Effector memory CD8-positive, alpha-beta T cell (primary cell): ENCODE measurements around the gene GLIS1.

Experiments
- ATAC-seq: fragments of 150-1000 bp; cut with Tn5 transposase; replicated peaks from 2 replicates; pipeline ENCODE4 v1.10.0; 2021; ENCODE audit warnings: mild to moderate bottlenecking, moderate library complexity
- DNase-seq, 3 experiments: peaks; one replicate each; pipeline ENCODE4 v3.0.0; 2021
- H3K27ac Mint-ChIP-seq, 2 donors: one replicate each; pipeline ENCODE4 v1.8.0; 2022; ENCODE audit warnings: mild to moderate bottlenecking in 2 of 2, mixed read lengths in 2 of 2, moderate library complexity in 2 of 2
- H3K27me3 Mint-ChIP-seq, 2 donors: one replicate each; pipeline ENCODE4 v1.8.0; 2022; ENCODE audit warnings: mixed read lengths in 2 of 2
- H3K36me3 Mint-ChIP-seq: one replicate; pipeline ENCODE4 v1.8.0; 2022; ENCODE audit warnings: mild to moderate bottlenecking, moderate library complexity, mixed read lengths; ENCODE audit not compliant: insufficient read depth
- H3K4me1 Mint-ChIP-seq, 2 donors: one replicate each; pipeline ENCODE4 v1.8.0; 2022; ENCODE audit warnings: low read depth in 2 of 2, mixed read lengths in 2 of 2
- H3K4me3 Mint-ChIP-seq, 2 donors: one replicate each; pipeline ENCODE4 v1.8.0; 2022; ENCODE audit warnings: mild to moderate bottlenecking in 2 of 2, mixed read lengths in 2 of 2, moderate library complexity in 2 of 2
- H3K9me3 Mint-ChIP-seq, 2 donors: one replicate each; pipeline ENCODE4 v1.8.0; 2022; ENCODE audit warnings: mixed read lengths in 2 of 2

Gene GLIS1

DNA sequence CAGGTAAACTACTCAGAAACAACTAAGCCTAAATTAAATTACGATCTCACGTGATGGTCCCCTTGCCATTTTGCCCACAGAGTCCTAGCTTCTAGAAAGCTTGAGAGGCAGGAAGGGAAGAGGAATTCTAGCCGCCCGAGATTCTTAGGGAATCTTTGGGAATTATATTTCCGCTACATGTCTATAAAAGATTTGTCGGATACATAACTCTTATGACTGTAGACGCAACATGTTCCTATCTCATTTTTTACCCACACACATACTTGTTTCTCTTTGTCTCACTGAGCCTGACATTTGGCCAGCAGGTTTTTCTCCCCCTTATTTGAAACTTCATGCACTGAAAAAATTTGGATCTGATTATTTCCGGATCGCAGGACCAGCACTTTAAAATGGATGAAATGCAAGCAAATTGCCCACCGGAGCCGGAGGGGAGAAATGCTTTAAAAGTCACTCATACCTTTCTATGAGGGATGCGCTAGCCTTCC lies 5.5 kb downstream of the GLIS1 start:
- Mint-ChIP-seq H3K9me3 (no peaks in the 10 kb centered on the region), H3K36me3 (no peaks in the 10 kb centered on the region), H3K27me3 (peaks cover 34 to 69% of the 10 kb centered on the region in 2 donors), H3K27ac (no peak overlapping the region), H3K4me3 (no peak overlapping the region), H3K4me1 (no peaks in the 10 kb centered on the region)
- DNase-seq (no peak), ATAC-seq (no peak)

DNA sequence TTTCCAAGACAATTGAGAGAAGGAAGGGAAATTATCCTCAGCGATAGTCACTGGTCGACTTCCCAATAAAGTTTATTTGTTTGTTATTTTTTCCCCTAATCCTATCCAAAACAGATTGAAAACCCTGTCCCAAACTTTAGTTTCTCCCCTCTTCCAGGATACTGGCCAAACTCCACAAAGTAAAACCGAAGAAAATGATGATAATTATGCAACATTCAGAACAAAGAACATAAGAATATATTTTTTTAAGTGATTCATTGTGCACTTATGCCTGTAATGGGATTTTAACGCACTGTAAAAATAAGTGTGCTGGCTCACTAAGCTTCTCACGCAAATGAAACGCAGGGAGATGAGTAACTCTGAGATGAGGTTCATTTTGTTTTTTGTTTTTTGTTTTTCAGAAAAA lies 6.0 kb downstream of the GLIS1 start:
- Mint-ChIP-seq H3K4me1 (no peaks in the 10 kb centered on the region), H3K36me3 (no peaks in the 10 kb centered on the region), H3K27me3 (peaks cover 34 to 69% of the 10 kb centered on the region in 2 donors), H3K9me3 (no peaks in the 10 kb centered on the region), H3K4me3 (no peak overlapping the region), H3K27ac (no peak overlapping the region)
- ATAC-seq = no peak
- DNase-seq = no peak

DNA sequence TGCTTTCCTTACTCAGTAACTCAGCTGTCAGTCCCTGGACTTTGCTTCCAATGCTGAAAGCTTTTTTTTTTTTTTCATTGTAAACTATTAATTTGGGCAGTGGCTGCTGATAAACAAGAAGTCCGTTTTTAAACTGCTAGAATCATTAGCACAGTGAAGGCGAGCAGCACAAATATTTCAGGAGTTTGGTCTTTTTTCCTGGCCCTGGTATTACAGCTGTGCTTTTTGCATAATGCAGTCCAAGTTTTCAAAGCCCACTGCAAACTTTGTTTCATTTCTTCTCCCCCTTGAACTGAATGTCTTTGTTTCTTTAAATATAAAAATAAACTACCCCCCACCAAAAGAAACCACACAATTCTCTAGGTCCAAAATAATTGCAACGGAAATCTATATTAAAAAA lies 6.6 kb downstream of the GLIS1 start:
- DNase-seq (no peak), ATAC-seq (no peak)
- H3K4me3 Mint-ChIP-seq = no peak overlapping the region
- H3K27ac Mint-ChIP-seq = no peak overlapping the region
- H3K4me1 Mint-ChIP-seq = no peaks in the 10 kb centered on the region
- H3K9me3 Mint-ChIP-seq = no peaks in the 10 kb centered on the region
- peaks cover 34 to 68% of the 10 kb centered on the region in 2 donors for H3K27me3 Mint-ChIP-seq
- no peaks in the 10 kb centered on the region for H3K36me3 Mint-ChIP-seq

DNA sequence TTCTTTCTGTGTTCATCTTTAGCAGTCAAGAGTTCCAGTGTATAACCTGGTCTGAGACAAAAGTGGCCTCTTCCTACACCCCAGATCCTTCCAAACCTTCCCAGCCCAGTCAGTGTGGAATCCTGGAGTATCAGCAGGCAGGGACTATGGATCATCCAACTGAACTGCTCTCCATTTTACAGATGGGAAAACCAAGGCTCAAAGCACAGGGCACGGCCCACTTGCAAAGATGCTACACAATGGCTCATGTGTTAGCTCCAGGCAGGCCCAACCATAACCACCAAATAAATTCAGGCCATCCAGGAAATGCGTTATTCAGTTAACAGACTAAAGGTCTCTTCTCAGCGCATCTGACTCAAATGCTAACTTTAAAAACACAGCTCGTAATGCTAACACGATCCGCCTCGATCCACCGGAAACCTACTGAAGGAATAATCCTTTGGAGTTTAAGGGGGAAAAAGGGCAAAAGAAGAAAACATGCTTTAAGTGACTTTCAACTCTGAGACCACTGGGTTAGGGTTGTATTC lies 7.1 kb downstream of the GLIS1 start:
- Mint-ChIP-seq H3K4me3 (no peak overlapping the region), H3K36me3 (no peaks in the 10 kb centered on the region), H3K9me3 (no peaks in the 10 kb centered on the region), H3K4me1 (no peaks in the 10 kb centered on the region), H3K27ac (no peak overlapping the region), H3K27me3 (peaks cover 34 to 62% of the 10 kb centered on the region in 2 donors)
- DNase-seq (no peak), ATAC-seq (no peak)

DNA sequence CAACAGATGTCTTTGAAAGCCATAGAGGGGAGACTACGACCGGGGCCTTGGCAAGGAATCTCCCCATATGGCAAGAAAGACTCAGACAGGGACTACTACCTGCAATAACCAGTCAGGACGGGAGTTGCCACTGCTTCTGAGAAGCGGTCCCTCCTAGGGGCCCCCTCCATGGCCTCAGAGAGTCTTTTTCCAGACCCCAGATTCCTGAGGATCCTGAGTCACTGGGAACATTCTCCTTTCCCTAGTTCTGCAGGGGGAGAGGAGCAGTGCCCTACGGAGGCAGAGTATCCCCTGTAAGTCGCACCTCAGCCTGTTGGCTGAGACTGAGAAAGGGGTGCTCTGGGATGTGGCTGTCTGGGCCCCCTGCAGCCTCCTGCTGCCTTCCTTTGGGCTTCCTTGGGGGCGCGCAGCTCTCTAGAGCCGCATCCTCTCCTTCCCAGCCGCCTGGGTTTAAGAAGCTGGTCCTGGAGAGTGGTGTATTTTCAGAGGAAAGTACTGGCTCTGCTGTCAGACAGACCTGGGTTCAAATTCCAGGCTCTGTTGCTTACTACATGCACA lies 7.8 kb downstream of the GLIS1 start:
- Mint-ChIP-seq H3K9me3 (no peaks in the 10 kb centered on the region), H3K4me1 (no peaks in the 10 kb centered on the region), H3K27me3 (peaks cover 27 to 55% of the 10 kb centered on the region in 2 donors), H3K27ac (no peak overlapping the region), H3K36me3 (no peaks in the 10 kb centered on the region), H3K4me3 (no peak overlapping the region)
- DNase-seq = no peak
- no peak for ATAC-seq

DNA sequence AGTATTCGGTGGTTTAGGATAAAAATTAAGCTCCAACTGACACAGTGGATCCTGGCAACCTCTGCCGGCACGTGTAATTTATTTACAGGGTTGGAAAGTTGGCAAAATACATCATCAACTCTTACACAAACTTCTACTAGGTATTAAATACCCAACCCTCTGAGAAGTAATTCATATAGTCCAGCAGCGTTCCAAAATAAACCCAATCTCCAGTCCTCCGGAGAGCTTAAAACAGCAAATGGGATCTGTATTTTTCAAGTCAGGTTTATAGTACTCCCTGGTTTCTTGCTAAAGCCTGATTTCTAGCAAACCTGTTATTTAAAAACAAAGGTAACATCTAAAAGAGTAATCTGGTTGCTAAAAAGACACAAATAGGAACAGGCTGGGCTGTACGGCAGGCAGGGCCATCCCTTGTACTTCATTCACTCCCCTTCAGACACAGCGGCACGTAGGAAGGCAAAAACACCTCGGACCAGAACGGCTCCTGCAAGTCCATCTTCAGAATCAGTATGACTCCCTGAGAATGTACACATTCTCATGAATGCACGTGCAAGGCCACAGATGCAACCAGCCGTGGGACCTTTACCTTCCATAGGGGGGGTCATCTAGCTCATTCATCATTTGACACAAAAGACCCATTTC lies 8.6 kb downstream of the GLIS1 start:
- Mint-ChIP-seq H3K36me3 (no peaks in the 10 kb centered on the region), H3K27me3 (peaks cover 20 to 47% of the 10 kb centered on the region in 2 donors), H3K27ac (no peak overlapping the region)

DNA sequence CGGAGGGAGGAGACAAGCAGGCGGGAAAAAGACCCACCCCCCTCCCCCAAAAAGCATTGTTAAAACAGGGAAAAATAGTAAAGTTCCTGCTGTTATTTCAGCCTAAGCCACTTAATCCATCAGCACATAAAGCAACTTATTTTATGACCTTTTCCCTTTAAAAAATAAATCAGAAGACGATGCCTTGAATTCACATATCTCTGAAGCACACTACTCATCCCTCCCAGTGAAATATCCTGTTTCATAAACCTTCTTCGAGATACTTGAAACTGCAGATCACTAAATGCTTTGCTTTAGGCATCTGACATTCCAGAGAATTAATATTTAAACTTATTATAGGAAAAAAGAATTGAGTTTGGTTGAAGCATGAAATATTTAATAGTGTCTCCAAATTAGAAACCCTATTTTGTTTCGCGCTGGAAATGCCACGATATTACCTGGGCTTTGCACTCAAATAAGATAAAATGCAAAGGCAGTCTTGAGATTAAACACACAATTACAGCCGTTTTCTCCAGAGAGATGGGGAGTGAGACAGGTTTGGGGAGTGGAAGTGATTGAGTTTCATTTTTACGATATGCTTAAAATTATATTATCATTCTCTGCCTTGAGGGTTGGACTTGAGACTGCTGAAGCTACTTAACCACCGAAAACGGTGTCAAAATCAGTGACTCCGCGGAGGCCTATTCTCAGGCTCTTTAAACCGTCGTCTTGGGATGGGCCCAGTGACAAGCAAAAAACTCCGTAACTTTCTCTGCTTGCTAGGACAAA lies 9.3 kb downstream of the GLIS1 start:
- no peak for ATAC-seq
- Mint-ChIP-seq H3K27ac (no peak overlapping the region), H3K27me3 (peaks cover 13 to 40% of the 10 kb centered on the region in 2 donors), H3K4me3 (no peak overlapping the region), H3K9me3 (no peaks in the 10 kb centered on the region), H3K4me1 (no peaks in the 10 kb centered on the region), H3K36me3 (no peaks in the 10 kb centered on the region)
- no peak for DNase-seq

More for the DNA sequence above, 8.6 kb downstream of the GLIS1 start:
- DNase-seq = no peak
- no peak overlapping the region for H3K4me3 Mint-ChIP-seq
- ATAC-seq = no peak
- H3K4me1 Mint-ChIP-seq = no peaks in the 10 kb centered on the region
- H3K9me3 Mint-ChIP-seq = no peaks in the 10 kb centered on the region

DNA sequence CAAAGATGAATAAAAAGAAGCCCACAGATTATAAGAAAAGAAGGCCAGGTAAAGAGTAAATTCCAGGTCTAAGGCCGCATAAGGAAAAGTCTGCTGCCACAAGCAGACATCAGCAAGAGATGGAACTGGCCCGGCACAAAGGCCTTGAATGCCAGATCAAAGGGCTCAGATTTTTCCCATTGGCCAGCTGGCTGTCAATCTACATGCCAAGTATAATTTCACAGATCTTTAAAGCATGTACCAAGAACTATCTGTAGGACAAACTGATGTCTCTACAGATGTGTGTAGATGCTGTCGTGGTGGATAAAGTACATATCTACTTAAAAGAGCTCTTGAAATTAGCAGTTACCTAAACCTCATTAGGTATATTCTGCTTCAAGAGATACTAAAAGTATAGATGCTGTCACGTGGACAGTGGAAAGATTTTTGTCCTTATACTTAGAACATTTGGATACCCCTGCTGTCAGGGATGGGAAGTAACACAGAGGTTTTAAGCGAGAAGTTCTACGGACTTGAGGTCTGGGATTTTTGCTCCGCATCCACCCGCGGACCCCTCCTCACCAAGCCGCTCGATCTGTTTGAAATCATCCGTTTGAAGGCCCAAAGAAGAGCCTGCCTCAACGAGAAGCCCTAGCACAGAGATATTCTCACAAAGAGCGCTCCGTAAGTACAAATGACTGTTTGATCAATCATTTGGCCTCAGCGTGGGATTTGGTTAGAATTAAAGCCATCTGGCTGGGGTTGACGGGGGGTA lies 10.1 kb downstream of the GLIS1 start:
- H3K9me3 Mint-ChIP-seq = no peaks in the 10 kb centered on the region
- ATAC-seq (no peak), DNase-seq (no peak)
- peaks cover 6 to 33% of the 10 kb centered on the region in 2 donors for H3K27me3 Mint-ChIP-seq
- H3K27ac Mint-ChIP-seq = no peak overlapping the region
- H3K4me3 Mint-ChIP-seq = no peak overlapping the region
- no peaks in the 10 kb centered on the region for H3K4me1 Mint-ChIP-seq
- H3K36me3 Mint-ChIP-seq = no peaks in the 10 kb centered on the region

DNA sequence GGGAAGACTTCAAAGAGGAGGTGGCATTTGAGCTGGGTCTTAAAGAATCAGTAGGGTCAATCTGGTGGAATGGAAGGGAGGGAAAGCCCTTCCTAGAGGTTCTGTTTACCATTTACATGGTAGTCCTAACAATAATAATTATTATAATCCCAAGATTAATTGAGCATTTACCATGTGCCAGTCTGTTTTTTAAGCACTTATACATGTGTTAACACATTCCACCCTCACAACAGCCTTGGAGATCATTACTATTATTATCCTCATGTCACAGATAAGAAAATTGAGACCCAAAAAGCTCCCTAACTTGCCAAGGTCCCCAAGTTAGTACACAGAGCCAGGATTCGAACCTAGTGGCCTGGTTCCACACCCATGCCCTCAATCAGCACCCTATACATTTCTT lies 10.8 kb downstream of the GLIS1 start:
- peaks cover 0 to 26% of the 10 kb centered on the region in 2 donors for H3K27me3 Mint-ChIP-seq
- H3K4me3 Mint-ChIP-seq = no peak overlapping the region
- ATAC-seq (no peak), DNase-seq (no peak)
- H3K9me3 Mint-ChIP-seq = no peaks in the 10 kb centered on the region
- H3K4me1 Mint-ChIP-seq = no peaks in the 10 kb centered on the region
- H3K36me3 Mint-ChIP-seq = no peaks in the 10 kb centered on the region
- H3K27ac Mint-ChIP-seq = no peak overlapping the region

DNA sequence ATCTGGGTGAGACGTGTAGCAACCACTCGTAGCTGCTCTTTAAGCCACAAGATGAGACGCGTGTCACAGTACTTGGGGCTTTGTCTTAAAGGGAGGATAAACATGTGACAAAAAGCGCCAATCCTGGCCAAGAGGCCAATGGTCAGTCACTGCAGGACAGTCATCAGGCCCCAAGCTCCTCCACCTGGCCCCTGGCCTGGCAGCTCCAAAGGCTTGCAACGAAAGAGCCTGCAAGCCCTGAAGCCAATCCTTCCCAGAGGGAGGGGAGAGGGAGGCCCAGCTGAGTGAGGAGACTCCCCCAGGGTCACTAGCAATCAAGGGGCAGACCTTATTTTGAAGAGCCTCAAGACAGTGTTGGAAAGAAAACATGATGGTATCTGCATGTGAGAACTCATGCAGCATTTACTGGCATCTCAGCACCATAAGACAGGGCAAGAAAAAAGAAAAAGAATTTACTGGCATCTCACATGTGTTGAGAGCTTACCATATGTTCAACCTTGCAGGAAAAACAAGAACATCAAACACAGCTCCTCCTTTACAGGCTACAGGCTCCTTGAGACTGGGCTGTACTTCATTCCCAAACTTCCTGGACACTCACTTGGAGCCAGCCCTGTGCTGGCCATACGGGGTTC lies 11.4 kb downstream of the GLIS1 start:
- Mint-ChIP-seq H3K4me3 (no peak overlapping the region), H3K4me1 (no peaks in the 10 kb centered on the region), H3K9me3 (no peaks in the 10 kb centered on the region), H3K36me3 (no peaks in the 10 kb centered on the region), H3K27ac (no peak overlapping the region), H3K27me3 (peaks cover 0 to 25% of the 10 kb centered on the region in 2 donors)
- DNase-seq (no peak), ATAC-seq (no peak)

DNA sequence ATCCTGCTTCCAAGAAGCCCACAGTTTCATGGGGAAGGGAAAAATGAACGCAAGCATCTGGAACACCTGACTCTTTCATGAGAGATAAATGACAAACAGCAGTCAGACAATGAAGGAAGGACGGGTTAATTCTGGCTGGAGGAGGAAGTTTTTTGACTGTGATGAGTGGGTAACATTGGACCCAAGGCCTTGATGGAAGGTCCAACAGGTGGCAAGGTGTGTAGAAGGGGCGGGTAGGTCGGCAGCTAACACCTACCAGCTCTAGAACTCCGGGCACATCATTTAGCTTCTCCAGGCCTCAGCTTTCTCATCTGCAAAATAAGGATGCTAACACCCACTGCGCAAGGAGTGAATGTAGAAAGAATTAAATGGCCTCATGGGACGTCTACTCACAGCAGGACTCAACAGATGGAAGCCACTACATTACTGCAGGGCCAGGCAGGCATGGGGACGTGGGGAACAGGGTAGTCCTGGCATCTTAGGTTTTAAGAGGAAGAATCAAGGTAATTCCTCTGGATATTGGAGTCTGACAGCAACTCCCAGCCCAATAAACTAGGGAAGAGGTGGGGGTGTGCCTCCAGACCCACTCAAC lies 12.9 kb downstream of the GLIS1 start:
- no peaks in the 10 kb centered on the region for H3K9me3 Mint-ChIP-seq
- no peak for ATAC-seq
- H3K4me1 Mint-ChIP-seq = no peaks in the 10 kb centered on the region
- DNase-seq = no peak
- no peak overlapping the region for H3K27ac Mint-ChIP-seq
- H3K27me3 Mint-ChIP-seq = peaks cover 0 to 11% of the 10 kb centered on the region in 2 donors
- H3K4me3 Mint-ChIP-seq = no peak overlapping the region
- no peaks in the 10 kb centered on the region for H3K36me3 Mint-ChIP-seq

DNA sequence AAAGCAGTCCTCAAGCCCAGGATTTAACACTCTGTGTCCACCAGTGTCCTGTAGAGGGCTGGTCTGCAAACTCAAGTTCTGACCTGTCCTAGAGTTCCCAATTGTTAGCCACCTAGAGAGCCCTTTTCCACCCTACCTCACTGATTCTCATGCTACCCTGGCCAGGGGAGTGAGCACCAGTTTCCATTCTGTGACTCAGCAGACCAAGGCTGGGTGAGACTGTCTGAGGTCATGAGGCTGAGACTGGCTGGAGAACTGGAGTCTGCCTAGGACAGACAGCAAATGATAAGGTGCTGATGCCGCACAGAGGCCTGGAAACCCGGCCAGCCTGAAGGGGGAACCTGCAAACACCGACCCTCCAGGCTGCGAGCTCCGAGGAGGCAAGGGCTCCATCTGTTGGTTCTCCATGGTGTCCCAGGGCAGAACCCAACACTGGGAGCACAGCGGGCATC lies 13.7 kb downstream of the GLIS1 start:
- H3K9me3 Mint-ChIP-seq = no peaks in the 10 kb centered on the region
- H3K4me3 Mint-ChIP-seq = no peak overlapping the region
- no peaks in the 10 kb centered on the region for H3K4me1 Mint-ChIP-seq
- H3K27me3 Mint-ChIP-seq = peaks cover 0 to 3% of the 10 kb centered on the region in 2 donors
- H3K27ac Mint-ChIP-seq = no peak overlapping the region
- ATAC-seq (no peak), DNase-seq (no peak)
- H3K36me3 Mint-ChIP-seq = no peaks in the 10 kb centered on the region
